GM12865 (cell line): Measurements from ENCODE around the gene CYB561A3.

Experiments used
- DNase-seq: peaks from one replicate; pipeline ENCODE4 v3.0.0; 2010; ENCODE audit warnings: low read depth
- H3K4me3 ChIP-seq: 2 replicates; pipeline ENCODE4 v1.5.1; 2011; ENCODE audit warnings: mild to moderate bottlenecking, low read depth, low read length, control low read depth
- TF ChIP-seq, protein P1 (sequence below): IDR thresholded peaks from 2 replicates; pipeline ENCODE4 v1.5.1; 2011; ENCODE audit warnings: low read length, control low read depth, low read depth, inconsistent platforms; ENCODE audit not compliant: insufficient read depth; ENCODE audit errors: missing control alignments

Gene CYB561A3, protein sequence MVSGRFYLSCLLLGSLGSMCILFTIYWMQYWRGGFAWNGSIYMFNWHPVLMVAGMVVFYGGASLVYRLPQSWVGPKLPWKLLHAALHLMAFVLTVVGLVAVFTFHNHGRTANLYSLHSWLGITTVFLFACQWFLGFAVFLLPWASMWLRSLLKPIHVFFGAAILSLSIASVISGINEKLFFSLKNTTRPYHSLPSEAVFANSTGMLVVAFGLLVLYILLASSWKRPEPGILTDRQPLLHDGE

GRCh38 chr11:61361741-61362541 lies at the start of gene CYB561A3, which contains the start of gene TMEM138:
Gene CYB561A3, minus strand, starts transcription at chr11:61361882. Its CDS starts 5,169 bp downstream, at chr11:61356713.
Gene TMEM138, plus strand, starts transcription at chr11:61362374. Its CDS starts 2,017 bp downstream, at chr11:61364391.
- peak; percentile 97 for DNase-seq
- TF ChIP-seq, protein P1, sequence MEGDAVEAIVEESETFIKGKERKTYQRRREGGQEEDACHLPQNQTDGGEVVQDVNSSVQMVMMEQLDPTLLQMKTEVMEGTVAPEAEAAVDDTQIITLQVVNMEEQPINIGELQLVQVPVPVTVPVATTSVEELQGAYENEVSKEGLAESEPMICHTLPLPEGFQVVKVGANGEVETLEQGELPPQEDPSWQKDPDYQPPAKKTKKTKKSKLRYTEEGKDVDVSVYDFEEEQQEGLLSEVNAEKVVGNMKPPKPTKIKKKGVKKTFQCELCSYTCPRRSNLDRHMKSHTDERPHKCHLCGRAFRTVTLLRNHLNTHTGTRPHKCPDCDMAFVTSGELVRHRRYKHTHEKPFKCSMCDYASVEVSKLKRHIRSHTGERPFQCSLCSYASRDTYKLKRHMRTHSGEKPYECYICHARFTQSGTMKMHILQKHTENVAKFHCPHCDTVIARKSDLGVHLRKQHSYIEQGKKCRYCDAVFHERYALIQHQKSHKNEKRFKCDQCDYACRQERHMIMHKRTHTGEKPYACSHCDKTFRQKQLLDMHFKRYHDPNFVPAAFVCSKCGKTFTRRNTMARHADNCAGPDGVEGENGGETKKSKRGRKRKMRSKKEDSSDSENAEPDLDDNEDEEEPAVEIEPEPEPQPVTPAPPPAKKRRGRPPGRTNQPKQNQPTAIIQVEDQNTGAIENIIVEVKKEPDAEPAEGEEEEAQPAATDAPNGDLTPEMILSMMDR, result no peak
- H3K4me3 ChIP-seq, result peak within 1 kb of the TSS; percentile 95

DNA sequence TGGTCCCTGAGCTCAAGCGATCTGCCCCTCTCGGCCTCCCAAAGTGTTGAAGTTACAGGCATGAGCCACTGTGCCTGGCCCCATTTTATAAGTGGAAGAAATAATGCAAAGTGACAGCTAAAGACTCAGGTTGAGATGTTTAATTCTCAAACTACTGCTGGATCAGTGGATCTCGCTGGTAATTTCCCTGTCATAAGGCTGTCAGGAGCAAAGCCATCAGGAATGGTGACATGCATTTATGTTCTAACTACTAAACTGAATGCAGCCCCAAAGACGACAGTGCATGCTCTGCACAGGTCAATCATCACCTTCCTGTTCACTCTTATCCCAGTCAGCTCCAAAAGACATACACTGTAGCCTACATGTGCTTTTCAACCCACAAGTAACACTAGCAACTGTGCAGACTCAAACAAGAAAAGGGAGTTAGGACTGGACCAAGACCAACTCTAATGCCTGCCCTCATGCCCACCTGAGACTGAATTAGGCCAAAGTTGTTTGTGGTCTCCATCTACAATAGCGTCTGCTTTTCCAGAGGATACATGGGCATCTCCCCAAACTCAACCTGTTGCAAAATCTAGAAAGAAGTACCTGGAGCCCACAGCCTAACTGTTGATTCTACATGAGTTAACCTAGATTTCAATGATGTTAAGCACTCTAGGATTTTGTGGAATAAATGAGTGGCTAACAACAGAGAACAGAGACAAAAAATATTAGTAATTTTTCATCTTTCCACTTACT lies 45.5 kb upstream of the CYB561A3 start:
- DNase-seq, result no peak
- TF ChIP-seq, protein P1, result no peak
- H3K4me3 ChIP-seq, result no peak overlapping the region

- no peak for DNase-seq
- H3K4me3 ChIP-seq, result no peak overlapping the region
- TF ChIP-seq, protein P1, result no peak
Measured at GRCh38 chr11:61406067-61406466, 44.4 kb upstream of the CYB561A3 start.

- TF ChIP-seq, protein P1, result no peak
- DNase-seq, result no peak
- no peak overlapping the region for H3K4me3 ChIP-seq
Measured at GRCh38 chr11:61404641-61405040, 43.0 kb upstream of the CYB561A3 start.

DNA sequence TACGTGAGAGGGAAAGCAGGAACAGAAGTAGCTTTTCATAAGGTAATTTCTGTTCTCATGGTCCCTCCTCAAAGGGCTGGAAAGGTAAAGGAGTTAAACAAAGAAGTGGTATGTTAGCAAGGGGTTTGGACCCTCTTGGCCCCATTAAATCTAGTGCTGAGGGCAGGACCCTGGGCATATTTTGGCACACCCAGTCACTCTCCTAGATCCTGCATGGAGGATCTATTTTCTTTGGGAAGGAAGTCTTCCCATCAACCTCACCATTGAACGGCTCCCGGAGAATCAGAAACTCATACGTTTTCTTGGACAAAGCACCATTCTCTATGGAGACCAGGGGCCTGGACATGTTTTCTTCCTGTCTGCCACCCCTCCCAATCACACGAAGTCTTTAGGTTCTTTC lies 42.4 kb upstream of the CYB561A3 start:
- DNase-seq, result no peak
- TF ChIP-seq, protein P1, result no peak
- no peak overlapping the region for H3K4me3 ChIP-seq

DNA sequence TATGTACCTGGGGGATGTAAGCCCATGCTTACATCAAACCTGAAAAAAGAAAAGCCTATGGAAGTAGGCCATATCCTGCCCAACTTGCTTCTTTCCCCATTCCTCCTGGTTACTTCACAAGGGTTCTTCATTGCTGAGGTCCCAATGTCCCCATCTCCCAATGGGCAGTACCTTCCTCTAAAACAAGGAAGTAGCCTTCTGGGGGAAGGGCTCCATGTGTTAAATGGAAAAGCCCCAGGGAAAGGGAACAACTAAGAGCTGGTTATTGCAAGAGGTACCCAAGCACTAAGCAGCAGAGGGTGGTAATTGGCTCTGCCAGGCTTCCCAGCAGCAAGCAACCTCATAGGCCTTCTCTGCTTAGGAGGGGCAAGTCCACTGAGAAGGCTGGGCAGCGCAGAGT lies 42.0 kb upstream of the CYB561A3 start:
- H3K4me3 ChIP-seq, result no peak overlapping the region
- no peak for DNase-seq
- TF ChIP-seq, protein P1, result no peak
